HEK293 (cell line): Measurements from ENCODE around the gene SFR1.
A peak's percentile ranks its signal among the peaks of the same experiment; 100 is the strongest.

Source experiments
- GLI2 ChIP-seq: fragments of 450-650 bp; formaldehyde crosslinking; IDR thresholded peaks from 2 replicates; pipeline ENCODE4; 2017; ENCODE audit warnings: missing biosample characterization, missing genetic modification characterization, low read depth, borderline replicate concordance
- GLIS2 ChIP-seq: fragments of 450-650 bp; formaldehyde crosslinking; IDR thresholded peaks from 2 replicates; pipeline ENCODE4 v1.5.1; 2016; ENCODE audit warnings: missing biosample characterization, missing genetic modification characterization
- KLF8 ChIP-seq: fragments of 450-650 bp; formaldehyde crosslinking; IDR thresholded peaks from 2 replicates; pipeline ENCODE4 v1.5.1; 2016; ENCODE audit warnings: missing biosample characterization, missing genetic modification characterization
- ZBTB1 ChIP-seq: fragments of 450-650 bp; formaldehyde crosslinking; IDR thresholded peaks from 2 replicates; pipeline ENCODE4 v1.5.1; 2016; ENCODE audit warnings: missing biosample characterization, missing genetic modification characterization
- ZBTB11 ChIP-seq: fragments of 450-650 bp; formaldehyde crosslinking; conservative IDR thresholded peaks from 2 replicates; pipeline ENCODE4 v1.5.1; 2016; ENCODE audit warnings: low read depth, missing biosample characterization, missing genetic modification characterization
- ZBTB17 ChIP-seq: fragments of 450-650 bp; formaldehyde crosslinking; IDR thresholded peaks from 2 replicates; pipeline ENCODE4 v1.5.1; 2016; ENCODE audit warnings: missing biosample characterization, missing genetic modification characterization
- ZBTB48 ChIP-seq: fragments of 450-650 bp; formaldehyde crosslinking; IDR thresholded peaks from 2 replicates; pipeline ENCODE4 v1.5.1; 2016; ENCODE audit warnings: missing biosample characterization, missing genetic modification characterization
- ZFP41 ChIP-seq: fragments of 450-650 bp; formaldehyde crosslinking; IDR thresholded peaks from 2 replicates; pipeline ENCODE4 v1.5.1; 2016; ENCODE audit warnings: missing biosample characterization, missing genetic modification characterization, borderline replicate concordance
- ZNF121 ChIP-seq: fragments of 450-650 bp; formaldehyde crosslinking; IDR thresholded peaks from 2 replicates; pipeline ENCODE4 v1.5.1; 2016; ENCODE audit warnings: missing biosample characterization, missing genetic modification characterization
- ZNF133 ChIP-seq: fragments of 450-650 bp; formaldehyde crosslinking; IDR thresholded peaks from 2 replicates; pipeline ENCODE4 v1.5.1; 2016; ENCODE audit warnings: missing biosample characterization, missing genetic modification characterization
- ZNF138 ChIP-seq: fragments of 450-650 bp; formaldehyde crosslinking; IDR thresholded peaks from 2 replicates; pipeline ENCODE4 v1.5.1; 2016; ENCODE audit warnings: missing biosample characterization, missing genetic modification characterization, borderline replicate concordance
- ZNF184 ChIP-seq: fragments of 450-650 bp; IDR thresholded peaks from 2 replicates; pipeline ENCODE4 v1.5.1; 2018; ENCODE audit warnings: missing biosample characterization, mild to moderate bottlenecking, missing genetic modification characterization
- ZNF211 ChIP-seq: fragments of 450-650 bp; formaldehyde crosslinking; IDR thresholded peaks from 2 replicates; pipeline ENCODE4 v1.5.1; 2016; ENCODE audit warnings: low read depth, missing biosample characterization, missing genetic modification characterization
- ZNF214 ChIP-seq: fragments of 450-650 bp; formaldehyde crosslinking; IDR thresholded peaks from 2 replicates; pipeline ENCODE4 v1.5.1; 2017; ENCODE audit warnings: missing biosample characterization, mild to moderate bottlenecking, missing genetic modification characterization, borderline replicate concordance
- ZNF24 ChIP-seq: fragments of 450-650 bp; formaldehyde crosslinking; IDR thresholded peaks from 2 replicates; pipeline ENCODE4 v1.5.1; 2016; ENCODE audit warnings: missing biosample characterization, missing genetic modification characterization
- ZNF394 ChIP-seq: fragments of 450-650 bp; formaldehyde crosslinking; IDR thresholded peaks from 2 replicates; pipeline ENCODE4 v1.5.1; 2016; ENCODE audit warnings: missing biosample characterization, missing genetic modification characterization, mild to moderate bottlenecking, moderate library complexity, borderline replicate concordance
- ZNF48 ChIP-seq: fragments of 450-650 bp; formaldehyde crosslinking; IDR thresholded peaks from 2 replicates; pipeline ENCODE4 v1.5.1; 2016; ENCODE audit warnings: missing biosample characterization, missing genetic modification characterization
- ZNF510 ChIP-seq: fragments of 450-650 bp; formaldehyde crosslinking; IDR thresholded peaks from 2 replicates; pipeline ENCODE4 v1.5.1; 2018; ENCODE audit warnings: mild to moderate bottlenecking, missing genetic modification characterization, missing biosample characterization; ENCODE audit not compliant: insufficient replicate concordance
- ZNF513 ChIP-seq: fragments of 450-650 bp; IDR thresholded peaks from 2 replicates; pipeline ENCODE4 v1.5.1; 2018; ENCODE audit warnings: missing biosample characterization, missing genetic modification characterization
- ZNF530 ChIP-seq: fragments of 450-650 bp; formaldehyde crosslinking; IDR thresholded peaks from 2 replicates; pipeline ENCODE4 v1.5.1; 2016; ENCODE audit warnings: low read depth, missing biosample characterization, missing genetic modification characterization
- ZNF549 ChIP-seq: fragments of 450-650 bp; IDR thresholded peaks from 2 replicates; pipeline ENCODE4 v1.5.1; 2018; ENCODE audit warnings: missing biosample characterization, missing genetic modification characterization, mild to moderate bottlenecking, inconsistent platforms, moderate library complexity
- ZNF555 ChIP-seq: fragments of 450-650 bp; formaldehyde crosslinking; conservative IDR thresholded peaks from 2 replicates; pipeline ENCODE4 v1.5.1; 2017; ENCODE audit warnings: missing biosample characterization, mild to moderate bottlenecking, missing genetic modification characterization, inconsistent platforms
- ZNF626 ChIP-seq: fragments of 450-650 bp; sonication (Bioruptor Pico); formaldehyde crosslinking; IDR thresholded peaks from 2 replicates; pipeline ENCODE4 v1.5.1; 2018; ENCODE audit warnings: missing biosample characterization, missing genetic modification characterization, inconsistent platforms
- ZNF677 ChIP-seq: fragments of 450-650 bp; IDR thresholded peaks from 2 replicates; pipeline ENCODE4 v1.5.0; 2018; ENCODE audit warnings: missing biosample characterization, mild to moderate bottlenecking, missing genetic modification characterization, moderate library complexity
- ZSCAN23 ChIP-seq: fragments of 450-650 bp; formaldehyde crosslinking; IDR thresholded peaks from 2 replicates; pipeline ENCODE4 v1.5.1; 2016; ENCODE audit warnings: missing biosample characterization, missing genetic modification characterization
- TF ChIP-seq, protein P1 (sequence below): fragments of 450-650 bp; formaldehyde crosslinking; IDR thresholded peaks from 2 replicates; pipeline ENCODE4 v1.5.1; 2016; ENCODE audit warnings: missing biosample characterization, missing genetic modification characterization
- TF ChIP-seq, protein P2 (sequence below): fragments of 450-650 bp; formaldehyde crosslinking; IDR thresholded peaks from 2 replicates; pipeline ENCODE4 v1.5.1; 2016; ENCODE audit warnings: missing biosample characterization, missing genetic modification characterization
- TF ChIP-seq, protein P3 (sequence below): fragments of 450-650 bp; formaldehyde crosslinking; IDR thresholded peaks from 2 replicates; pipeline ENCODE4 v1.5.1; 2016; ENCODE audit warnings: missing biosample characterization, missing genetic modification characterization
- TF ChIP-seq, protein P4 (sequence below): fragments of 450-650 bp; formaldehyde crosslinking; optimal IDR thresholded peaks from 2 replicates; pipeline ENCODE3; 2016; ENCODE audit warnings: missing biosample characterization, mild to moderate bottlenecking, missing genetic modification characterization

Gene SFR1

GRCh38 chr10:104080762-104081161, 41.2 kb upstream of the SFR1 start (continued):
- TF ChIP-seq ZNF24 (tag by site-specific recombination) (no peak), ZBTB1 (tag by site-specific recombination) (no peak), ZNF555 (tag by site-specific recombination) (no peak), ZNF214 (no peak), GLIS2 (no peak), ZNF626 (no peak), ZBTB11 (tag by site-specific recombination) (no peak), ZNF394 (tag by site-specific recombination) (no peak), KLF8 (tag by site-specific recombination) (0 out of 2 replicates have a peak, but pooled peaks have one; percentile 47), ZNF48 (tag by site-specific recombination) (no peak), ZNF530 (tag by site-specific recombination) (no peak), GLI2 (no peak; the same call in 1 of the 2 replicates), ZNF121 (tag by site-specific recombination) (no peak), ZNF549 (tag by site-specific recombination) (no peak), ZNF677 (tag by site-specific recombination) (no peak), ZNF510 (tag by site-specific recombination) (no peak), ZNF138 (tag by site-specific recombination) (no peak), ZNF133 (no peak), ZBTB17 (tag by site-specific recombination) (peak; percentile 85), ZNF211 (tag by site-specific recombination) (no peak), ZNF513 (tag by site-specific recombination) (no peak), ZFP41 (tag by site-specific recombination) (no peak), ZBTB48 (no peak), ZSCAN23 (tag by site-specific recombination) (0 out of 2 replicates have a peak, but pooled peaks have one; percentile 33), ZNF184 (tag by site-specific recombination) (no peak)
- TF ChIP-seq, protein P1, sequence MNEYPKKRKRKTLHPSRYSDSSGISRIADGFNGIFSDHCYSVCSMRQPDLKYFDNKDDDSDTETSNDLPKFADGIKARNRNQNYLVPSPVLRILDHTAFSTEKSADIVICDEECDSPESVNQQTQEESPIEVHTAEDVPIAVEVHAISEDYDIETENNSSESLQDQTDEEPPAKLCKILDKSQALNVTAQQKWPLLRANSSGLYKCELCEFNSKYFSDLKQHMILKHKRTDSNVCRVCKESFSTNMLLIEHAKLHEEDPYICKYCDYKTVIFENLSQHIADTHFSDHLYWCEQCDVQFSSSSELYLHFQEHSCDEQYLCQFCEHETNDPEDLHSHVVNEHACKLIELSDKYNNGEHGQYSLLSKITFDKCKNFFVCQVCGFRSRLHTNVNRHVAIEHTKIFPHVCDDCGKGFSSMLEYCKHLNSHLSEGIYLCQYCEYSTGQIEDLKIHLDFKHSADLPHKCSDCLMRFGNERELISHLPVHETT (tag by site-specific recombination), result no peak
- TF ChIP-seq, protein P2, sequence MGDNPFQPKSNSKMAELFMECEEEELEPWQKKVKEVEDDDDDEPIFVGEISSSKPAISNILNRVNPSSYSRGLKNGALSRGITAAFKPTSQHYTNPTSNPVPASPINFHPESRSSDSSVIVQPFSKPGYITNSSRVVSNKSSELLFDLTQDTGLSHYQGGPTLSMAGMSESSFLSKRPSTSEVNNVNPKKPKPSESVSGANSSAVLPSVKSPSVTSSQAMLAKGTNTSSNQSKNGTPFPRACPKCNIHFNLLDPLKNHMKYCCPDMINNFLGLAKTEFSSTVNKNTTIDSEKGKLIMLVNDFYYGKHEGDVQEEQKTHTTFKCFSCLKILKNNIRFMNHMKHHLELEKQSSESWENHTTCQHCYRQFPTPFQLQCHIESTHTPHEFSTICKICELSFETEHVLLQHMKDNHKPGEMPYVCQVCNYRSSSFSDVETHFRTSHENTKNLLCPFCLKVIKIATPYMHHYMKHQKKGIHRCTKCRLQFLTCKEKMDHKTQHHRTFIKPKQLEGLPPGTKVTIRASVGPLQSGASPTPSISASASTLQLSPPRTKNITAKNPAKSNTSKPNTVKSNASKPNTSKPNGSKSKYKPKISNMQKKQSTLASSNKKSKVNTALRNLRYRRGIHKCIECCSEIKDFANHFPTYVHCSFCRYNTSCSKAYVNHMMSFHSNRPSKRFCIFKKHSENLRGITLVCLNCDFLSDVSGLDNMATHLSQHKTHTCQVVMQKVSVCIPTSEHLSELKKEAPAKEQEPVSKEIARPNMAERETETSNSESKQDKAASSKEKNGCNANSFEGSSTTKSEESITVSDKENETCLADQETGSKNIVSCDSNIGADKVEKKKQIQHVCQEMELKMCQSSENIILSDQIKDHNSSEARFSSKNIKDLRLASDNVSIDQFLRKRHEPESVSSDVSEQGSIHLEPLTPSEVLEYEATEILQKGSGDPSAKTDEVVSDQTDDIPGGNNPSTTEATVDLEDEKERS (tag by site-specific recombination), result no peak
- TF ChIP-seq, protein P3, sequence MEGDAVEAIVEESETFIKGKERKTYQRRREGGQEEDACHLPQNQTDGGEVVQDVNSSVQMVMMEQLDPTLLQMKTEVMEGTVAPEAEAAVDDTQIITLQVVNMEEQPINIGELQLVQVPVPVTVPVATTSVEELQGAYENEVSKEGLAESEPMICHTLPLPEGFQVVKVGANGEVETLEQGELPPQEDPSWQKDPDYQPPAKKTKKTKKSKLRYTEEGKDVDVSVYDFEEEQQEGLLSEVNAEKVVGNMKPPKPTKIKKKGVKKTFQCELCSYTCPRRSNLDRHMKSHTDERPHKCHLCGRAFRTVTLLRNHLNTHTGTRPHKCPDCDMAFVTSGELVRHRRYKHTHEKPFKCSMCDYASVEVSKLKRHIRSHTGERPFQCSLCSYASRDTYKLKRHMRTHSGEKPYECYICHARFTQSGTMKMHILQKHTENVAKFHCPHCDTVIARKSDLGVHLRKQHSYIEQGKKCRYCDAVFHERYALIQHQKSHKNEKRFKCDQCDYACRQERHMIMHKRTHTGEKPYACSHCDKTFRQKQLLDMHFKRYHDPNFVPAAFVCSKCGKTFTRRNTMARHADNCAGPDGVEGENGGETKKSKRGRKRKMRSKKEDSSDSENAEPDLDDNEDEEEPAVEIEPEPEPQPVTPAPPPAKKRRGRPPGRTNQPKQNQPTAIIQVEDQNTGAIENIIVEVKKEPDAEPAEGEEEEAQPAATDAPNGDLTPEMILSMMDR (tag by site-specific recombination), result no peak
- TF ChIP-seq, protein P4, sequence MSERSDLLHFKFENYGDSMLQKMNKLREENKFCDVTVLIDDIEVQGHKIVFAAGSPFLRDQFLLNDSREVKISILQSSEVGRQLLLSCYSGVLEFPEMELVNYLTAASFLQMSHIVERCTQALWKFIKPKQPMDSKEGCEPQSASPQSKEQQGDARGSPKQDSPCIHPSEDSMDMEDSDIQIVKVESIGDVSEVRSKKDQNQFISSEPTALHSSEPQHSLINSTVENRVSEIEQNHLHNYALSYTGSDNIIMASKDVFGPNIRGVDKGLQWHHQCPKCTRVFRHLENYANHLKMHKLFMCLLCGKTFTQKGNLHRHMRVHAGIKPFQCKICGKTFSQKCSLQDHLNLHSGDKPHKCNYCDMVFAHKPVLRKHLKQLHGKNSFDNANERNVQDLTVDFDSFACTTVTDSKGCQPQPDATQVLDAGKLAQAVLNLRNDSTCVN, result no peak
